Activated CD8-positive, alpha-beta T cell treated with anti-CD3 and anti-CD28 coated beads for 36 hours (primary cell): ENCODE results near the gene CD209. TPM values are rescaled to one million over a fixed set of nuclear protein-coding genes. Genes with fewer than 3 reads are reported as not detected.

ENCODE experiments used
- ATAC-seq: fragments of 200-7000 bp; cut with Tn5 transposase; one replicate; pipeline ENCODE4 v1.10.0; 2021; ENCODE audit warnings: mild to moderate bottlenecking, moderate library complexity
- CTCF ChIA-PET: fragments of 350-600 bp; sonication (Branson Sonifier 250); formaldehyde crosslinking; loops from one replicate; lab custom pipeline; 2021; ENCODE audit warnings: antibody characterized with exemption; lab: Charles Lee
- POLR2A ChIA-PET: fragments of 350-600 bp; sonication (Branson Sonifier 250); formaldehyde crosslinking; loops from one replicate; lab custom pipeline; 2021; ENCODE audit warnings: antibody characterized with exemption; lab: Charles Lee
- DNase-seq: peaks from one replicate; pipeline ENCODE4 v3.0.0-alpha.2; 2020
- H3K27ac Mint-ChIP-seq: one replicate; pipeline ENCODE4 v1.8.0; 2021; ENCODE audit warnings: mild to moderate bottlenecking, mixed read lengths
- H3K27me3 Mint-ChIP-seq: one replicate; pipeline ENCODE4 v1.8.0; 2021; ENCODE audit warnings: mixed read lengths
- H3K36me3 Mint-ChIP-seq: one replicate; pipeline ENCODE4 v1.8.0; 2021; ENCODE audit warnings: low read depth, mixed read lengths
- H3K4me1 Mint-ChIP-seq: one replicate; pipeline ENCODE4 v1.8.0; 2021; ENCODE audit warnings: low read depth, mixed read lengths
- H3K4me3 Mint-ChIP-seq: one replicate; pipeline ENCODE4 v1.8.0; 2021; ENCODE audit warnings: mild to moderate bottlenecking, moderate library complexity, mixed read lengths
- H3K9me3 Mint-ChIP-seq: one replicate; pipeline ENCODE4 v1.8.0; 2021; ENCODE audit warnings: mixed read lengths
- intact Hi-C: fragments of 100-400 bp; cut with micrococcal nuclease; formaldehyde crosslinking; loops from one replicate; pipeline ENCODE4 v1.10.0; 2022
- total RNA-seq, 2 experiments: library from RNA; stranded (reverse); gene quantifications; one replicate each; pipeline ENCODE4 v1.2.3, GENCODE V29; 2021
- TF ChIP-seq, protein P1 (sequence below): fragments of 200-600 bp; IDR thresholded peaks from one replicate; pipeline ENCODE4 v1.8.0; 2022; ENCODE audit warnings: antibody characterized with exemption, mild to moderate bottlenecking

Gene CD209
- total RNA-seq, 2 experiments from 2014 or later = not detected

DNA sequence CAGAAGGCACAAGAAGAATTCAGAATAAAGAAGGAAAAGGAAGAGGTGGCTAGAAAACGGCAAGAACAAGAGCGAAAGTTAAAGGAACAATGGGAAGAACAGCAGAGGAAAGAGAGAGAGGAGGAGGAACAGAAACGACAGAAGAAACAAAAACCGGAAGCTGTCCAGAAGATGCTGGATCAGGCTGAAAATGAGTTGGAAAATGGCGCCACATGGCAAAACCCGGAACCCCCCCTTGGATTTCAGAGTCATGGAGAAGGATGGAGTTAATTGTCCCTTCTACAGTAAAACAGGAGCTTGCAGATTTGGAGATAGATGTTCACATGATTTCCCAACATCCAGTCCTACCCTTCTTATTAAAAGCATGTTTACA is 6.7 kb downstream of the CD209 start:
- ChIA-PET POLR2A (no interaction called here), CTCF (interaction anchor here (0.9 kb wide), 1 partner anchor 60 kb away, joined by 3 read pairs; the partner anchor contains the start of gene TRAPPC5)
- Mint-ChIP-seq H3K4me1 (peaks cover 17% of the 10 kb centered on the region), H3K4me3 (no peak overlapping the region), H3K27me3 (peaks cover 15% of the 10 kb centered on the region), H3K36me3 (no peaks in the 10 kb centered on the region), H3K9me3 (no peaks in the 10 kb centered on the region), H3K27ac (no peak overlapping the region)
- TF ChIP-seq, protein P1, sequence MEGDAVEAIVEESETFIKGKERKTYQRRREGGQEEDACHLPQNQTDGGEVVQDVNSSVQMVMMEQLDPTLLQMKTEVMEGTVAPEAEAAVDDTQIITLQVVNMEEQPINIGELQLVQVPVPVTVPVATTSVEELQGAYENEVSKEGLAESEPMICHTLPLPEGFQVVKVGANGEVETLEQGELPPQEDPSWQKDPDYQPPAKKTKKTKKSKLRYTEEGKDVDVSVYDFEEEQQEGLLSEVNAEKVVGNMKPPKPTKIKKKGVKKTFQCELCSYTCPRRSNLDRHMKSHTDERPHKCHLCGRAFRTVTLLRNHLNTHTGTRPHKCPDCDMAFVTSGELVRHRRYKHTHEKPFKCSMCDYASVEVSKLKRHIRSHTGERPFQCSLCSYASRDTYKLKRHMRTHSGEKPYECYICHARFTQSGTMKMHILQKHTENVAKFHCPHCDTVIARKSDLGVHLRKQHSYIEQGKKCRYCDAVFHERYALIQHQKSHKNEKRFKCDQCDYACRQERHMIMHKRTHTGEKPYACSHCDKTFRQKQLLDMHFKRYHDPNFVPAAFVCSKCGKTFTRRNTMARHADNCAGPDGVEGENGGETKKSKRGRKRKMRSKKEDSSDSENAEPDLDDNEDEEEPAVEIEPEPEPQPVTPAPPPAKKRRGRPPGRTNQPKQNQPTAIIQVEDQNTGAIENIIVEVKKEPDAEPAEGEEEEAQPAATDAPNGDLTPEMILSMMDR = no peak
- intact Hi-C loops = loop anchor here (10.0 kb wide), 1 partner anchor 54 kb away; no protein-coding TSS in a partner anchor
- no peak for DNase-seq
- no peak for ATAC-seq

DNA sequence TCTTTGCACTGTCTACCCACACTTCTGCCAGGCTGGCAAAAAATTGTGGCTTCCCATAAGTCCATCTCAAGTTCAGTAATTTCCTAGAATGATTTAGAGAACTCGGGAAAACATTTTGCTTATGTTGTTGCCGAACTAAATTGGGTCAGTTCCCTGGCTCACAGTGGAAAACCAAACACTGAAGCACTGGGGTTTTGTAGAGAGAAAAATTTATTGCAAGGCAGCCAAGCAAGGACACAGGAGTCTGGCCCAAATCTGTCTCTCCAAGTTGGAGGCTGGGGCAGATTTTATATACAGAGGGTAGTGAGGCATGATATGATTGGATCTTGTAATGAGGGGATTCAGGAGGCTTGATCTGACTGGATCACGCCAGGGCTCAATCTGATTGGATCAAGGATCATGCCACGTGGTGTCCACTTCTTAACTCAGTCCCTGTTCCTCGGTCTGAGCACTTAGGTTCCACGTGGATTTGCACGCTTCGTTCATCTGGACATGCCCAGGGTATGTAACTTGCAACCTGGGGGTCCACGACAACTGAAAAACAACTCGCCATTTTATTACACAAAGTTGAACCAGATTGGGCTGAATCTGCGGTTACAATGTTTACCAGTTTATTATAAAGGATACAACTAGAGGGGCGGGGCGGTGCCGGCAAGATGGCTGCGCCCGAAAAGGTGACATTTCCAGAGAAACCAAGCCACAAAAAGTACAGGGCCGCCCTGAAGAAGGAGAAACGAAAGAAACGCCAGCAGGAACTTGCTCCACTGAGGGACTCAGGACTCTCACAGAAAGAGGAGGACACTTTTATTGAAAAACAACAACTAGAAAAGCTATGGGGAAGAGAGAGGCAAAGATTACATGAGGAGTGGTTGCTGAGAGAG is 7.3 kb downstream of the CD209 start:
- ATAC-seq = no peak
- intact Hi-C loops = loop anchor here (10.0 kb wide), 1 partner anchor 55 kb away; no protein-coding TSS in a partner anchor
- CTCF ChIA-PET = interaction anchor here (0.8 to 1.7 kb wide), 6 partner anchors 11 to 171 kb away, joined by 3 to 5 read pairs (median 3); partner anchors contain the start of gene TRAPPC5

DNA sequence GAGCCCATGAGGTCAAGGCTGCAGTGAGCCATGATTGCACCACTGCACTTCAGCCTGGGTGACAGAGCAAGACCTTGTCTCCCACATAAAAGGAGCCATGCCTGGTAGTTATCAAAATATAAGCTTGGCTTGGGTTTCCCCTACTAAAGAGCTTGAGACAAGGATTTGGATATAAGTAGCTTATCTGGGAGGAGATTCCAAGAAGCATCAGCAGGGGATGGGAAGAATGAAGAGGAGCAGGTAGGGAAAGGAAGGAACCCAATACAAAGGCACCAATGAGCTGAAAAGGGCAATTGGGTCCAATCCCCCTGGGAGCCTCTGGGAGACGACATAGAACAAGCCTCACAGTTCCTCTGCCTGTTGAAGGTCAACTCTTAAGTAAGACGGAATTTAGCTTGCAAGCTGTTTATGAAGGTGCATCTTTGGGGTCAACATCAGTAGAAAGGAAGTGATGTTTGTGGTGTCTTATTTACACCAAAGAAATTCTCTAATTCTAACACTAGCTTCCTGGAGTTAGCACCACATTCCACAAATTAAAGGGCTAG is 8.1 kb downstream of the CD209 start:
- H3K36me3 Mint-ChIP-seq = no peaks in the 10 kb centered on the region
- ATAC-seq (no peak), DNase-seq (no peak)
- intact Hi-C loops = no loop called here
- H3K4me1 Mint-ChIP-seq = peaks cover 14% of the 10 kb centered on the region
- POLR2A ChIA-PET = interaction anchor here (0.9 kb wide), 1 partner anchor 9 kb away, joined by 4 read pairs; no protein-coding TSS in a partner anchor
- CTCF ChIA-PET = interaction anchor here (0.8 to 1.7 kb wide), 8 partner anchors 8 to 171 kb away, joined by 3 to 5 read pairs (median 3); partner anchors contain the start of genes CD209 and TRAPPC5
- no peak overlapping the region for H3K4me3 Mint-ChIP-seq
- TF ChIP-seq, protein P1 = no peak
- H3K27ac Mint-ChIP-seq = no peak overlapping the region
- H3K27me3 Mint-ChIP-seq = peaks cover 13% of the 10 kb centered on the region
- H3K9me3 Mint-ChIP-seq = no peaks in the 10 kb centered on the region

More for the DNA sequence above, 7.3 kb downstream of the CD209 start:
- Mint-ChIP-seq H3K27ac (no peak overlapping the region), H3K9me3 (no peaks in the 10 kb centered on the region), H3K4me3 (no peak overlapping the region), H3K27me3 (peaks cover 15% of the 10 kb centered on the region), H3K4me1 (peaks cover 17% of the 10 kb centered on the region), H3K36me3 (no peaks in the 10 kb centered on the region)
- POLR2A ChIA-PET = interaction anchor here (0.9 kb wide), 1 partner anchor 8 kb away, joined by 4 read pairs; no protein-coding TSS in a partner anchor
- DNase-seq = no peak
- TF ChIP-seq, protein P1 = no peak

DNA sequence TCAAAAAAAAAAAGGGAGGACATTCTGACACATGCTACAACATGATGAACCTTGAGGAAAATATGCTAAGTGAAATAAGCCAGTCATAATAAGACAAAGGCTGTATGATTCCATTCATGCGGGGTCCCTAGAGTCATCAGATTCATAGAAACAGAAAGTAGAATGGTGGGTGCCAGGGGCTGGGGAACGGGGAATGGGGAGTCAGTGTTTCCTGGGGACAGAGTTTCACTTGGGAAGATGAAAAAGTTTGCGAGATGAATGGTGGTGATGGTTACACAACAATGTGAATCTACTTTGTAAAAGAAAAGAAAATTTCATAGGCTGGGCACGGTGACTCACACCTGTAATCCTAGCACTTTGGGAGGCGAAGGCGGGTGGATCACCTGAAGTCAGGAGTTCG is 9.3 kb downstream of the CD209 start:
- TF ChIP-seq, protein P1 = no peak
- H3K9me3 Mint-ChIP-seq = no peaks in the 10 kb centered on the region
- H3K36me3 Mint-ChIP-seq = no peaks in the 10 kb centered on the region
- intact Hi-C loops = no loop called here
- H3K27ac Mint-ChIP-seq = no peak overlapping the region
- H3K4me1 Mint-ChIP-seq = peaks cover 3% of the 10 kb centered on the region
- H3K27me3 Mint-ChIP-seq = peaks cover 12% of the 10 kb centered on the region
- ATAC-seq (peak; percentile 20), DNase-seq (no peak)
- H3K4me3 Mint-ChIP-seq = no peak overlapping the region
- ChIA-PET CTCF (interaction anchor here (1.1 to 1.7 kb wide), 4 partner anchors 10 to 86 kb away, joined by 3 to 5 read pairs (median 3); partner anchors contain the start of gene CD209), POLR2A (interaction anchor here (0.7 kb wide), 1 partner anchor 142 kb away, joined by 3 read pairs; no protein-coding TSS in a partner anchor)
